ENCODE data around the gene GPR161.

The GPR161 gene

DNA sequence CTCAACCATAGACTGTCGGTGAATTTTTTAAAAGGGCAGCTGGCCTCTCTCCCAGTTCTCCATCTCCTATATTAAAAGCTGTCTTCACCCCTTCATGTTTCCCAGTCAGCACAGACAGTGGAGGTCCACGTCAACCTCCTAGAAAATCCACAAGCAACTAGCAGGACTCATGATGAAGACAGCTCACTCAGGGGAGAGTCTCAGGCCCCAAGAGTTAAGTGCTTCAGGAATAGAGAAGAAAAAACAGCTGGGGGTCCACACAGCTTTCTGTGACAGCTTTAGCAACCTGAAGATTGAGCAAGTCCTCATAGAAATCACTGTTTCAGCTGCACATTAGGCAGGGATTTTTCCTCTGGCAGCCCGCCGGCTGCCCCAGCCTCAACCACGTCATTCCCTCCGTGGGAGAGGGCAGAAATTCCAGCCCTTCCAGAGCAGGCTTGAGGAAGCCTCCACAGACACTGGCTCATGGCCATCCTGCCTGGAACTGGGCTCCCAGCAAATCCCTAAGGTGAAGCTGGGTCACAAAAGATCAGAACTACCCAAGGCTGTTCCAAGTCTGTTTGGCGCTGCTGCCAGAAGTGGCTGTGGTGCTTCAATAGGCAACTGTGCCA, 15.2 kb downstream of the GPR161 start:
- no peak for DNase-seq
- in situ Hi-C loops (cut with HindIII; ENCODE audit: low pct_ligation_motif_present, low pct_unique_long_range_greater_than_20kb, low sequenced_read_pairs): no loop called here

- in situ Hi-C loops (cut with HindIII; ENCODE audit: low pct_ligation_motif_present, low pct_unique_long_range_greater_than_20kb, low sequenced_read_pairs): no loop called here
- DNase-seq: no peak
These were observed 17.0 kb downstream of the GPR161 start for GRCh38 chr1:168119750-168120149.

DNA sequence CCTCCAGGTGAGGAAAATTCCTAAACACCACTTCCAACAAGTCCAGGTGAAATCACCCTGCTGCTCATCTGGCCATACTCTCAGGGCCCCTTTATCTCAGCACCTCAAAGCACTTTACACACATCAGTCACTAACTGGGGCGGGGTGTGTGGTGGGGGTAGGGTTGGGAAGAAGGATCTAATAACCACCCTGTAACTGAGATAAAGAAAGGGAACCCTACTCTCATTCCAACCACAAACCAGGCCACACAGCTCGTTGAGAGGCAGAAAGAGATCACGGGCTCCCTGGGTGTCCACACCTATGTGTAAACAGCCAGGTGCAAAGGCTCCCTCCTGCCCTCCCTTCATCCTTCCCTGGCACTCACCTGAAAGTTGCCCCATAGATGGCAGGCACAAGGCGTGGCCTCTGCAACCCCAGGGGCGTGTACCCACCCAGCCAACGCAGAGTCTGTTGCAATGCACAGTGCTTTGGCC, 20.4 kb downstream of the GPR161 start:
- in situ Hi-C loops (cut with HindIII; ENCODE audit: low pct_ligation_motif_present, low pct_unique_long_range_greater_than_20kb, low sequenced_read_pairs): no loop called here
- no peak for DNase-seq

DNA sequence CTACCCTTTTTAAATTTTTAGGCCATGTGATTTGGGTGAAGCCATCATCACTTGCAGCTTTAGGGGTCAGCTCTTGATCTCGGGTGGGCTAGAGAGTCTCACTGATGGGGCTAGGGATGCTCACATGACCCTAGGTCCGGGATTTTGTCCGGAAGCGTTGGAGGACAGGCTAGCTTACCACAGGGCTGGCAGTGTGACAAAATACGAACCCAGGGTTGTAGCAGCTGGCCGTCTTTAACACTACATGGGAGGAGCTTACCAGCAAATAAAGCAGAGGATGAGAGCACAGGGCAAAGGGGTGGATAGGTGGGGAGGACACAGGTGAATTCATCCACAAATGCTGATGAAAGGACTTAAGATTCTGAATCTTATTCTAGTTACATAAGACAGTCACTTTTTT, 21.9 kb downstream of the GPR161 start:
- no peak for DNase-seq

DNA sequence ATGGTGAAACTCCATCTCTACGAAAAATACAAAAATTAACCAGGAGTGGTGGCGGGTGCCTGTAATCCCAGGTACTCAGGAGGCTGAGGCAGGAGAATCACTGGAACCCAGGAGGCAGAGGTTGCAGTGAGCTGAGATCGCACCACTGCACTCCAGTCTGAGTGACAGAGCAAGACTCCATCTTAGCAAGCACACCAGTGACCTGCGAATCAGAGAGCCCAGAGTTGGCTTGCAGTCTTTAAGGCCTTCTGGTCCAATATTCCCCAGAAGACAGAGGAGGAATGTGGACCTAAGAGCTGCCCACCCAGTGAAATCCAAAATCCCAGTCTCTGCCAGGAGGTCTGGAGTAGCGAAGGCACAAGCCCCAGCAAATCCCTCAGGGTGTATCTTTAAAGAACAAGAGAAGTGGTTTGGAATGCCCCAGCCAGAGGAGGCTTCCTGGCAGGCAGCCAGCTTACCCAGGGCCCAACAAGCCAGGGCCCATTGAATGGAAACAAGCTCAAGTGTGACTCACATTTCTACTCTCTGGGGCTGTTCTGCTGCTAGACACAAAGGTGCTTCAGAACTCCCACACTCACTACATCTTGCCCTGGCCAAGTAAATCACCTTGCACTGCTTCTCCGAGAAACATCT, 23.9 kb downstream of the GPR161 start:
- in situ Hi-C loops (cut with HindIII; ENCODE audit: low pct_ligation_motif_present, low pct_unique_long_range_greater_than_20kb, low sequenced_read_pairs): no loop called here
- DNase-seq: peak; percentile 80

More for the DNA sequence above, 21.9 kb downstream of the GPR161 start:
- in situ Hi-C loops (cut with HindIII; ENCODE audit: low pct_ligation_motif_present, low pct_unique_long_range_greater_than_20kb, low sequenced_read_pairs): no loop called here

DNA sequence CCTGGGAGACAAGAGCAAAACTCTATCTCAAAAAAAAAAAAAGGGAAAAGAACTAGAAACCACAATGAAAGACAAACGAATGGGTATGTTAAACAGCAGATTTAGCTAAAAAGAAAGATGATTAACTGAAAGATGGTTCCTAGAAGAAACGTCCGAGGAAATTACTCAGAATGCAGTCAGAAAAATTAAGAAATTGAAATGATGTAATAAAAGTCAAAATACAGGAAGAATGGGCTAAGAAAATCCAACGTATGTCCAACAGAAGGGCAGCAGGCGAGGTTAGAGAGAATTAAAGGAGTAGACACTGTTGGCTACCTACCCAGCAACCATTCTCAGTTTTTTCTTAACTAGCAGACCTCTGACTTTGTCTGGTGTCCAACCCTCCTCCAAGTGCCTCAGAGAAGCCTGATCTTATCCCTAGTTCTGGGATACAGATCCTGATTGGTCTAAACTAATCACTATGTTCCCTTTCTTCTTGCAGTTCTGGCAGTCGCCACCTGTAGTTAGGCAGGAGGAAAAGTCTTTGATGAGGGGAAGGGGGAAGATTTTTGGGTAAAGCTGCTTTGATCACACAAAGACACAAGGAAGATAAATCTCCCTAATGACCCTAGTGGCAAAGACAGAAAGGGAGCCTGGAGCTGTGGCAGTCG, 25.7 kb downstream of the GPR161 start:
- in situ Hi-C loops (cut with HindIII; ENCODE audit: low pct_ligation_motif_present, low pct_unique_long_range_greater_than_20kb, low sequenced_read_pairs): no loop called here
- no peak for DNase-seq

DNA sequence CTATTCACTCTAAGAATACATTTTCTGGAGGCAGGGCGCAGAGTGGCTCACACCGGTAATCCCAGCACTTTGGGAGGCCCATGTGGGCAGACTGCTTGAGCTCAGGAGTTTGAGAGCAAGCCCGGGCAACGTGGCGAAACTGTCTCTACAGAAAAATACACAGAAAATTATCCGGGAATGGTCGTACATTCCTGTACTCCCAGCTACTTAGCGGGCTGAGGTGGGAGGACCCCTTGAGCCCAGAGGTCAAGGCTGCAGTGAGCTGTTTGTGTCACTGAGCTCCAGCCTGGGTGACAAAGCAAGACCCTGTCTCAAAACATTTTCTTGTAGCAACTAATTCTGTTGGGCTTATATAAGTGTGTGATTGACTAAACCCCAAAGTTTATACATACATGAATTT, 30.5 kb downstream of the GPR161 start:
- no peak for DNase-seq
- in situ Hi-C loops (cut with HindIII; ENCODE audit: low pct_ligation_motif_present, low pct_unique_long_range_greater_than_20kb, low sequenced_read_pairs): no loop called here

DNA sequence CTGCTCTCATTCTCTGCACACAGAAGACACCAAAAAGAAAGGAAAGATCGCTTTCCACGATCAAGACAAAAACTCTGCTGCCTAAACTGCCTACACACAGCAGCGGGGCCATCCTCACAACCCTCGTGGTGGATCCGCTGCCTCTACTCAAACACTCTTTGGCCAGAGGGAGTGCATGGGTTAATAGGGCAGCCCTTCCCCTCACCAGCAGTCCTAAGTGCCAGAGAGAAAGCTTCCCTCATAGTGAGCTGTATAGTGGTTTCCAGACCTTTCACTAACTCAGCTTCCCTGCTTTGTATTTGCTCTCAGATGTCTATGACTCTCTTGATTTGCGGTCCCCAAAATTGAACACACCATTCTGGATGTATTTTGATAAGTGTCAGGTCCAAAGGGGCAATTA, 30.9 kb downstream of the GPR161 start:
- no peak for DNase-seq
- in situ Hi-C loops (cut with HindIII; ENCODE audit: low pct_ligation_motif_present, low pct_unique_long_range_greater_than_20kb, low sequenced_read_pairs): no loop called here

DNA sequence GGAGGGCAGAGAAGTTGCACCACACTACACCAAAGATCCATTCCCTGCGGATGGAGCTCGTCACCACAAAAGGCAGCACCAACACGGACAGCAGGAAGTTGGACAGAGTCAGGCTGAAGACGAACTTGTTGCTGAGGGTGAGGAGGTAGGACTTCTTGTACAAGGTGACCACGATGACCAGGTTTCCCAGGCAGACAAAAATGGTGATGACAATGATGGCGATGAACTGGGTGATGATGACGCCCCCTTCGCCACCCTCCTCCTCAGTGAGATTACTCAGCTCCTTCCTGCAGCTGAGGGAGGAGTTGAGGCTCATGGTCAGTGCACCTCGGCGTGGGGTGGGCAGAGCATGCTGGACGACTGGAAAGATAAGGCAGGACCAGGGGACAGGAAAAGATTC, 32.2 kb downstream of the GPR161 start:
- in situ Hi-C loops (cut with HindIII; ENCODE audit: low pct_ligation_motif_present, low pct_unique_long_range_greater_than_20kb, low sequenced_read_pairs): no loop called here
- DNase-seq: no peak

DNA sequence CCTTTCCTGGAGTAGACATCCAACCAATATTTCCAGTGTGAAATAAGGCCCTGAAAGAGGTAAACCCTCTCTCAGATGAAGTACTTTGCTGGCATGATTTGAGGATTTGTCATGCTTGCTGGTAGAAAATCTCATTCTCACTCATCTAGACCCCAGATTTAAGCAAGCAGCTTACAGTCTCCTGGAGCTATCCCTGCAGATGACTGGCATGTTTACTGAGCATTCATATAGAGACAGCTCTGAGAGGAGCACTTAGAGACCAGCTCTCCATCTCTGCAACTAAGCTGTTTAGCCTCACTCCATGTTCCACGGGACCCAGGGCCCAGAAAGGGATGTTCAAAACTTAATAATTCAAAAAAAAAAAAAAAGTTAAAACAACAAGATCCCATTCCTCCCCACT, 34.2 kb downstream of the GPR161 start:
- in situ Hi-C loops (cut with HindIII; ENCODE audit: low pct_ligation_motif_present, low pct_unique_long_range_greater_than_20kb, low sequenced_read_pairs): no loop called here
- no peak for DNase-seq

GRCh38 chr1:168101336-168101735, 35.4 kb downstream of the GPR161 start:
- DNase-seq: no peak
- in situ Hi-C loops (cut with HindIII; ENCODE audit: low pct_ligation_motif_present, low pct_unique_long_range_greater_than_20kb, low sequenced_read_pairs): no loop called here

DNA sequence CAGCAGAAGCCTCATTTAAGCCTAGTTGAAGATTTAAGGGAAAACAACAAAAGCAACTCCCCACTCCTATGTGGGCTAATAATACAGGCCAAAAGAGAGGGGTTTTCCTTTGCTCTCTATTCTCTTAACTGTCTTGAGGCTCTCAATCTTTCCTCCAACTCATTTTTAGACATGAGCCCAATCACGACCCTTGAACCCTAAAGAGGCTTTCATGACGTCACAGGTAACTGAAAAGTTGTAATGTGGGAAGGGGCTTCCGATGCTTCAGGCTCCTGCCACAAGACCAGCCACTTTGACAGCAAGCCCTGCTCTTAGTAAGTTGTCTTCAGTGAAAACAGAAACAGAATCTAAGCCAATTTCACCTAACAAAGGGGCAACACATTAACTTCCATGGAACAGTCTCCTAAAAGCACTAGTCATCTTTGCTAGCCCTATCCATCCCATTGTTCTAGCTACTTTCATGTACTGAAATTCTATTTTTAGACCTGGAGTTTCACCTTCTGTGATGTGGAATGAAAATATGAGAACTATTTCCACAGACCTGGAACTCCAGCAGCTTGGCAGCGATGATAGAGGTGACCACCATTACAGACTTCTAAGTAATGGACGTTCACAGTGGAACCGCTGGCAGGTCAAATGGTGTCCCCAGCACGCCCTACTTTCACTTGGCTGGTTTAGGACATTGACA, 36.3 kb downstream of the GPR161 start:
- no peak for DNase-seq
- in situ Hi-C loops (cut with HindIII; ENCODE audit: low pct_ligation_motif_present, low pct_unique_long_range_greater_than_20kb, low sequenced_read_pairs): no loop called here

GRCh38 chr1:168099337-168099801, 37.4 kb downstream of the GPR161 start:
- in situ Hi-C loops (cut with HindIII; ENCODE audit: low pct_ligation_motif_present, low pct_unique_long_range_greater_than_20kb, low sequenced_read_pairs): no loop called here
- no peak for DNase-seq

DNA sequence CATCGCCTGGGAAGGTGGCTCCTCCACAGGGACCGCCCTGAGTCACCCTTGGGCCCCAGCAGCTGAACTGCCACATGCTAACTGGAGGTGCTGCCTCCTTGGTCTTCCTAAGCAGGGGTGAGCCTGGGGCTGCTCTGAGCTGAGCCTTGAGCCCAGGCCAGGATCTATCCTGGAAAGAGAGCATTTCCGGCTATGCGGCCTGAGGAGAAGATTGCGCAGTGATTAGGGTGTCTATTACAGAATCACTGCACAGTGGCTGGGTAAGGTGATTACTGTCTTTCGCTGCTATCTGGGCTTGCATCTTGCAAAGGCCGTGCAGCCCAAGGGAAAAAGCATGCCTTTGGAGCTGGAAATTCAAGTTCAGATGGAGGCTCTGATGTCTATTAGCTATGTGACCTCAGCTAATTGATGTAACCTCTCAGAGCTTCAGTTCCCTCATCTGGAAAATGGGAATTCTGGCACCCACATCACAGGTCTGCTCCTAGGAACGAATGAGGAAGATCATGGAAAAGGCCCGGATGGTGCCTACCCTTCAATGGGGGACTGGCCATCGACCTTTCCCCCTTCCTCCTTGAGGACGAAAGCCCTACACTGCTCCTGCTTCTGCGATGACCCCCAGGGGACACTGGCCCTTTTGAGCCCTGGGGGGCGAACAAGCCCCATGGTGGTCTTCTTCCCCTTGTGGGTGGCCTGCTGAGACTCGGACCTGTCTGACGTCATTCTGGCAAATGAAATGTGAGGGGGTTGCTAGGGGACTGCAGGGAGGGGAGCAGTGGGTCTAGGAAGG, 38.0 kb downstream of the GPR161 start:
- no peak for DNase-seq
- in situ Hi-C loops (cut with HindIII; ENCODE audit: low pct_ligation_motif_present, low pct_unique_long_range_greater_than_20kb, low sequenced_read_pairs): no loop called here

DNA sequence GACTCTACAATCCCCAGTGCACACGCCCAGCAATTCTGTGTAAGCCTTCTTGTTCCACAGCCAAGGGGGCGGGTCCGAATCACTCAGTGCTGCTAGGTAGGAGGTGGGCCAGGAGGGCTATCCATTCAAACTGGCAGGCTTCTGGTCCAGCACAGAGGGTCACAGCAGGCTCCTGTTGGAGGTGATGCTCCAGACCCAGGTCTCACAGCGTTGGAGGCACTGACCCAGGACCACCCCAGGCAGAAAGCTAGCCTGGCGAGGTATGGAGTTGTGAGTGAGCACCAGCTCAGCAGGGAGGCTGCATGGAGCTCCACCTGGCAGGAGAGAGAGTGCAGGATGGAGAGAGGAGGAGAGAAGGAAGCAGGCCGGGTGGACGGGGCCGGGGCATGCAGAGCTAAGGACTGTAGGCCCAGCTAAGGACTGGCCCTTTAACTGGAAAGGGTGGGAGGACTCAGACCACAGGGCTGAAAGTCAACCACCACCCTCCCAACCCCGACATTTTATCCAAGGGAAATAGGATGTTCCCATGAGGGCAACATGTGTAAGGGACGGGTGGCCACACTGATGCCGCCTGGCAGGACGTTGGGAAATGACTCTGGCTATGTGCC, 38.7 kb downstream of the GPR161 start:
- in situ Hi-C loops (cut with HindIII; ENCODE audit: low pct_ligation_motif_present, low pct_unique_long_range_greater_than_20kb, low sequenced_read_pairs): no loop called here
- no peak for DNase-seq

GRCh38 chr1:168096296-168097165, 40.2 kb downstream of the GPR161 start:
- in situ Hi-C loops (cut with HindIII; ENCODE audit: low pct_ligation_motif_present, low pct_unique_long_range_greater_than_20kb, low sequenced_read_pairs): no loop called here
- DNase-seq: no peak

- in situ Hi-C loops (cut with HindIII; ENCODE audit: low pct_ligation_motif_present, low pct_unique_long_range_greater_than_20kb, low sequenced_read_pairs): no loop called here
- DNase-seq: no peak
These were observed 41.3 kb downstream of the GPR161 start for GRCh38 chr1:168095476-168095875.

Data from ACHN (cell line).